ENCODE results near the gene ABCD1. TPM values are rescaled to one million over a fixed set of nuclear protein-coding genes. Genes with fewer than 3 reads are reported as not detected.

Gene ABCD1
- total RNA-seq, 1 donor from 2014 or later = 7.7 TPM

DNA sequence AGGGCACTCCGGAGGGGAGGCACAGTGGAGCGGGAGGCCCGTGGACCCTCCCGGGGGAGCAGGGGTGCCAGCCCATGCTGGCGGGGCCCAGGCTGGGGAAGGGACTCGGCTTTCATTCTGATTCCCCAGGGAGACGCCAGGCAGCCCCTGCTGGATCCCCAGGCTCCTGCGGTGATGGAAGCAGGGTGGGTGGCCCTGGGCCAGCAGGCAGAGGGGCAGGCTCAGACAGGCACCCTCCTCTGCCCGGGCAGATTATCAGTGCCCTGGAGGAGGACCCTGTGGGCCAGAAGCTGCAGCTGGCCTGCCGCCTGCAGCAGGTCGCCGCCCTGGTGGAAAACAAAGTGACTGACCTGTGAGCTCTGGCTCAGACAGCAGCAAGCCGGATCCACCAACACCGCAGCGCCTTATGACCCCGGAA is 54.0 kb downstream of the ABCD1 start:
- H3K9me3 Mint-ChIP-seq = no peaks in the 10 kb centered on the region
- H3K36me3 Mint-ChIP-seq (ENCODE audit: low read depth) = peaks cover 2% of the 10 kb centered on the region
- H3K27me3 Mint-ChIP-seq = peaks cover 6% of the 10 kb centered on the region
- no peaks in the 10 kb centered on the region for H3K4me1 Mint-ChIP-seq
- no peak overlapping the region for H3K4me3 Mint-ChIP-seq
- DNase-seq = no peak
- no peak overlapping the region for H3K27ac Mint-ChIP-seq
- intact Hi-C loops (cut with micrococcal nuclease) = no loop called here

DNA sequence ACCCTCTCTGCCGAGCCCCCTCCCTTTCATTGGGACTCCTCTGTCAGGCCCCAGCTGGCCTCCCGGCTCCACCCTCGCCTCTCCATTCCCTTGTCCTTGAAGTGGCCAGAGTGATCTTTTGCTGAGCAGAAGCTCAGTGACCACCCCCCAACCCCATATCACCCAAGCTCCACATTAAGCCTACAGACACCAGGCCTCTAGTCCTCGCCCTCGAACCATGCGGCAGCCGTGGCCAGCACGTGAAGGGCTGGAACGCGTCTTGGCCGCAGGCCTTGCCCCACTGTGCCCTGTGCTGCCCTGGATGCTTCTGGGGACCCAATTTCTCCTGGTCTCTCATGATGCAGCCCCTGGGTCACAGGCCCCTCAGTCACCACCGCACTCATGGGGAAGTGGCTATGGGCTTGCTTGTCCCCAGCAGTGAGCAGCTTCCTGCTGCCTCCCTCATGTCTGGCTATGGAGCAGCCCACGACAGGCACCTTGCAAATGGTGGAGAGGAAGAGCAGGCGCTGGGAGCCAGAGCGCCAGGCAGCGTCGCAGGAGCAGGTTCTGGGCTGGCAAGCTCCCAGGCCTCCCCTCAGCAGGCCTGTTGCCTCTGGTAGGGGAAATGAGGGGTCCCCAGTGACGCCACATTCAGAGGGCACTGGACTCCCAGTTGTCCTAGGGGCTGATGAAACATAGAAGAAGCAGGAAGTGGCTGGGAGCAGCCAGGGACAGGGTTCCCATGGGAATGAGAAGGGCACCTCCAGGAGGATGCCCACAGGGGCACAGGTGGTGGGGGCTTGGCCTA is 55.4 kb downstream of the ABCD1 start:
- intact Hi-C loops (cut with micrococcal nuclease) = no loop called here
- no peaks in the 10 kb centered on the region for H3K9me3 Mint-ChIP-seq
- peaks cover 2% of the 10 kb centered on the region for H3K36me3 Mint-ChIP-seq (ENCODE audit: low read depth)
- peaks cover 6% of the 10 kb centered on the region for H3K27me3 Mint-ChIP-seq
- no peak overlapping the region for H3K27ac Mint-ChIP-seq
- no peak for DNase-seq
- no peaks in the 10 kb centered on the region for H3K4me1 Mint-ChIP-seq
- H3K4me3 Mint-ChIP-seq = no peak overlapping the region

DNA sequence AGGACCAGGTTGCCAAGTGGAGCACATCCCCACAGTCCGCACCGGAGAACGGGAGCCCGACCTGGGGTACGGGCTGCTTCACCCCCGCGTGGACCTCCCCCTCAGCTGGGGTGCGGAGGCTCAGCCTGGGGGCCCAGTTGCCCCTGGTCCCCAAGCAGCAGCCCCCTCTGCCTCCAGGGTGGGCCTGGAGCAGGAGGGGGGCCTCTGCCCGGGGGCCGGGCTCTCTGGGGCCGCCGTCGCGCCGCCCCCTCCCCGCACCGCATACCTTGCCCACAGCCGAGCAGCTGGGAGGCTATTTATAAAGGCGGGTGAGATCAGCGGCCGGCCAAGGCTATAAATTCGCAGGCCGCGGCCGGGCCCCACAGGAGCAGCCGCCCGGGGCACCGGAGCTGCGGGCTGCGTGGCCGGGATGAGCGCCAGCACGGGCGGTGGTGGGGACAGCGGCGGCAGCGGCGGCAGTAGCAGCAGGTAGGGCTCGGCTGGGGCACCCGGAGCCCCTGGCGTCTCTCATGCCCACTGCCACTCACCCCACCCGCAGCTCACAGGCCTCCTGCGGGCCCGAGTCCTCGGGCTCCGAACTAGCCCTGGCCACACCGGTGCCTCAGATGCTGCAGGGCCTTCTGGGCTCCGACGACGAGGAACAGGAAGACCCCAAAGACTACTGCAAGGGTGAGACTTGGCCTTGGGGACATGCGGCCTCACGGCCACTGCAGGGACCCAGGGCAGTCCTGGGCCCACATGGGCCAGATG is 56.2 kb downstream of the ABCD1 start, which contains the start of gene SRPK3:
Gene SRPK3 (plus strand): TSS at position 364 of the 750 bp plus-strand sequence. CDS start 46 bp downstream, at position 410.
- peaks cover 6% of the 10 kb centered on the region for H3K27me3 Mint-ChIP-seq
- intact Hi-C loops (cut with micrococcal nuclease) = no loop called here
- no peak within 1 kb of the TSS for H3K4me3 Mint-ChIP-seq
- DNase-seq = no peak
- peaks cover 2% of the 10 kb centered on the region for H3K36me3 Mint-ChIP-seq (ENCODE audit: low read depth)
- H3K4me1 Mint-ChIP-seq = no peaks in the 10 kb centered on the region
- no peak within 1 kb of the TSS for H3K27ac Mint-ChIP-seq
- H3K9me3 Mint-ChIP-seq = no peaks in the 10 kb centered on the region

DNA sequence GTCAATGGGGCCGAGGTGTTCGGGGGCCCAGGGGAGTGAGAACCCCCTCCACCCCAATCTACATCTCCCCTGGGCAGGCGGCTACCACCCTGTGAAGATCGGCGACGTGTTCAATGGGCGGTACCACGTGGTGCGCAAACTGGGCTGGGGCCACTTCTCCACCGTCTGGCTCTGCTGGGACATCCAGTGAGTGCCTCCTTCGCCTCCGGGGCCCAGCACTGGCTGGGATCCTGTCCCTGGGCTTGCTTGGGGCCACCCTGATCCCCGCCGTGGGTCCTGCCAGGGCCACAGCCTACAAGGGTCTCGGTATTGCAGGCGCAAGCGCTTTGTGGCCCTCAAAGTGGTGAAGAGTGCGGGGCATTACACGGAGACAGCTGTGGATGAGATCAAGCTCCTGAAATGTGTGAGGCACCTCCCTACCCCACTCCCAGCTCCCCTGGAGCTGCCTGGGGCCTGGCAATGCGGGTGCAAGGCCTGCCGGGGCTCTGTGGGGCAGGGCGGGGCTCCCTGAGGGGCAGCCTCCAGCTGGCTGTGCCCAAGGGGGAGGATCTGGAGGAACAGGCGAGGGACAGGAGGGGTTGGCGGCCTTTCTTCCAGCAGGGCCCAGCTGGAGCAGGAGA is 56.9 kb downstream of the ABCD1 start:
- no peak overlapping the region for H3K27ac Mint-ChIP-seq
- H3K9me3 Mint-ChIP-seq = no peaks in the 10 kb centered on the region
- H3K36me3 Mint-ChIP-seq (ENCODE audit: low read depth) = peaks cover 6% of the 10 kb centered on the region
- DNase-seq = no peak
- no peaks in the 10 kb centered on the region for H3K4me1 Mint-ChIP-seq
- H3K27me3 Mint-ChIP-seq = peaks cover 6% of the 10 kb centered on the region
- intact Hi-C loops (cut with micrococcal nuclease) = no loop called here
- H3K4me3 Mint-ChIP-seq = no peak overlapping the region

DNA sequence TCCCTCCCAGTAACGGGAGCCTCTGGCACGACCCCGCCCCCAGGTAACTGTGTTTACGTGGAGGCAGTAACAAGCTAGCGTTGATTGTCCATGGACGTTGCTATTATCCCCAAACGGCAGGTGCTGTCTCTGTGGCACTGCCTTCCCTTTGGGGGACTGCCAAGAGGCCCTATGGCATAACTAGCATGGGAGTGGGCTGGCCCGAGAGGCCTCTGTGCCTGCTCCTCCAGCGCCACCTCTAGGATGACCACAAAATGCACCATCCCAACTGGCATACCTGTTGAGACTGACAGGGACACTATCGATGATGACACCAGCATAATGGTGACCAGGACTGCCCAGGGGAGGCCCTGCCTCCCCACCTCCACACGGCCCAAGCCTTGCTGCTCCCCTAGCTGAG is 57.7 kb downstream of the ABCD1 start:
- no peaks in the 10 kb centered on the region for H3K4me1 Mint-ChIP-seq
- no peak overlapping the region for H3K4me3 Mint-ChIP-seq
- no peak for DNase-seq
- H3K27ac Mint-ChIP-seq = no peak overlapping the region
- intact Hi-C loops (cut with micrococcal nuclease) = no loop called here
- H3K27me3 Mint-ChIP-seq = peaks cover 6% of the 10 kb centered on the region
- peaks cover 9% of the 10 kb centered on the region for H3K36me3 Mint-ChIP-seq (ENCODE audit: low read depth)
- no peaks in the 10 kb centered on the region for H3K9me3 Mint-ChIP-seq

DNA sequence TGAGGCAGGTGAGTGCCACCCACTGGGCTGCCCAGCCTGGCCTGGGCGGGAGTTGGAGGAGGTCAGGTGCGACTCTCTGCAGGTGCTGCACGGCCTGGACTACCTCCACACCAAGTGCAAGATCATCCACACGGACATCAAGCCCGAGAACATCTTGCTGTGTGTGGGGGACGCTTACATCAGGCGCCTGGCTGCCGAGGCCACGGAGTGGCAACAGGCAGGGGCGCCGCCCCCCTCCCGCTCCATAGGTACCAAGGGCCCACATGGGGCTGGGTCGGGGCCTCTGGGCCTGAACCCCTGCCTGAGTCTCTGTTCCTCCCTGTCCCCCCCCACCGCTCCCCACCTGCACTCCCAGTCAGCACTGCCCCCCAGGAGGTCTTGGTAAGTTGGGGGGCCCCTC is 58.2 kb downstream of the ABCD1 start:
- H3K4me1 Mint-ChIP-seq = no peaks in the 10 kb centered on the region
- H3K27ac Mint-ChIP-seq = no peak overlapping the region
- peaks cover 9% of the 10 kb centered on the region for H3K36me3 Mint-ChIP-seq (ENCODE audit: low read depth)
- DNase-seq = no peak
- H3K4me3 Mint-ChIP-seq = no peak overlapping the region
- H3K27me3 Mint-ChIP-seq = peaks cover 6% of the 10 kb centered on the region
- H3K9me3 Mint-ChIP-seq = no peaks in the 10 kb centered on the region
- intact Hi-C loops (cut with micrococcal nuclease) = no loop called here

DNA sequence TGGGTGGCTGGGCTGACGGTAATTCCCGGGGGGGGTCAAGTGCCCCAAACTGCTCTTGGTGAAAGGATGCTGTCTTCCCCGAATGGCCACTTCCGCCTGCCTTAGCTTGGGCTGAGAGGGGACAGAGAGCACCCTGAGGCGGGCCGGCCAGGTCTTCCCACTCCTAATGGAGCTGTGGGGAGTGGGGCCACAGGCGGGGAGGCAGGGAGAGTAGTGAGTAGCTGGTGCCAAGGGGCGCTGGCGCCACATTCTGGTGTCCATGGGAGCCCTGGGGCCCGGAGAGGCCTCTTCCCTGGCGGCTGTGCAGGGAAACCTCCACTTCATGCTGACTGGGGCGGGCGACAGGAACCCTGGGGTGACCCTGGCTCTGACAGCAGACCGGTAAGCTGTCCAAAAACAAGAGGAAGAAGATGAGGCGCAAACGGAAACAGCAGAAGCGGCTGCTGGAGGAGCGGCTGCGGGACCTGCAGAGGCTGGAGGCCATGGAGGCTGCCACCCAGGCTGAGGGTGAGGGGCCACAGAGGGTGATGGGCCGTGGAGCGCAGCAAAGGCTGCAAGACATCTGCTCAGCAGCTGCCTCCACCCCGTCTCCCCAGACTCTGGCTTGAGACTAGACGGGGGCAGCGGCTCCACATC is 58.8 kb downstream of the ABCD1 start:
- no peak for DNase-seq
- intact Hi-C loops (cut with micrococcal nuclease) = no loop called here
- Mint-ChIP-seq H3K4me1 (no peaks in the 10 kb centered on the region), H3K36me3 (ENCODE audit: low read depth) (peaks cover 9% of the 10 kb centered on the region), H3K27me3 (peaks cover 6% of the 10 kb centered on the region), H3K4me3 (no peak overlapping the region), H3K27ac (no peak overlapping the region), H3K9me3 (no peaks in the 10 kb centered on the region)

DNA sequence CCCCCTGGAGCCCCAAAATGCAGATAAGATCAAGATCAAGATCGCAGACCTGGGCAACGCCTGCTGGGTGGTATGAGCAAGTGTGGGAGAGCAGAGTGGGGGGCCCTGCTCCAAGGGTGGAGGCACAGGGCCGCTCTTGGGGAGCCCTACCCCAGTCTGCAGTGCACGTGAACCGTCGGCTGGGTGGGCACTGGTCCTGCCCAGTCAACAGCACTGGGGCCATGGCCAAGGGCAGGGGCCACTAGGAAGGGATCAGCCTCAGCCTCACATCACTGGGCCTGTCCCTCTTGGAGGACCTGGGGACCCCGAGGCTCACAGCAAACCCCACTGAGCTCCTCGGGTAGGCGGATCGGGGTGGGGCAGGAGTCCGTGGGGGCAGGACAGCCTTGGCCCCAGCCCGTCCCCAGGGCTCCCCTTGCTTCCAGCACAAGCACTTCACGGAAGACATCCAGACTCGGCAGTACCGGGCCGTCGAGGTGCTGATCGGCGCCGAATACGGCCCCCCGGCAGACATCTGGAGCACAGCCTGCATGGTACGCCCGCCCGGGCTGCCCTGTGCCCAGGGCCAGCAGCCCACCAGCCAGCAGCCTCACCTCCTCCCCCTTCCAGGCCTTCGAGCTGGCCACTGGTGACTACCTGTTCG is 59.8 kb downstream of the ABCD1 start:
- Mint-ChIP-seq H3K36me3 (ENCODE audit: low read depth) (peaks cover 15% of the 10 kb centered on the region), H3K27ac (no peak overlapping the region), H3K9me3 (no peaks in the 10 kb centered on the region), H3K4me1 (no peaks in the 10 kb centered on the region), H3K27me3 (peaks cover 6% of the 10 kb centered on the region), H3K4me3 (no peak overlapping the region)
- intact Hi-C loops (cut with micrococcal nuclease) = no loop called here
- no peak for DNase-seq

DNA sequence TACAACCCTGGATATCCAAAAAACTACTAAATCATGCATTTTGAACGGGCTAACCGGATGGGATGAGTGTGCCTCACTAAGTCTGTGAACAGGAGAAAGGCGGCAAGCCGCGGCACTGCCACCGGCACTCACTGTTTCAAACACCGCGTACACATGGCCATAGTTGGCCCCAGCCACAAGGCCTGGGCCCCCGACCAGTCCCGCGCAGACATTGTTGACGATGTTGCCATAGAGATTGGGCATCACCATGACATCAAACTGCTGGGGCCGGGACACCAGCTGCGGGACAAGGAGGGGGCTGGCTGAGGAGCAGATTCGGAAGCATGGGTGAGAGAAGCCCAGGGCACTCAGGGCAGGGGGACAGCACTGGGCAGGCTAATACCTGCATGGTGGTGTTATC is 62.0 kb downstream of the ABCD1 start:
- DNase-seq = no peak
- Mint-ChIP-seq H3K27me3 (no peaks in the 10 kb centered on the region), H3K36me3 (ENCODE audit: low read depth) (peaks cover 20% of the 10 kb centered on the region), H3K4me1 (no peaks in the 10 kb centered on the region), H3K9me3 (no peaks in the 10 kb centered on the region), H3K27ac (no peak overlapping the region), H3K4me3 (no peak overlapping the region)
- intact Hi-C loops (cut with micrococcal nuclease) = no loop called here

DNA sequence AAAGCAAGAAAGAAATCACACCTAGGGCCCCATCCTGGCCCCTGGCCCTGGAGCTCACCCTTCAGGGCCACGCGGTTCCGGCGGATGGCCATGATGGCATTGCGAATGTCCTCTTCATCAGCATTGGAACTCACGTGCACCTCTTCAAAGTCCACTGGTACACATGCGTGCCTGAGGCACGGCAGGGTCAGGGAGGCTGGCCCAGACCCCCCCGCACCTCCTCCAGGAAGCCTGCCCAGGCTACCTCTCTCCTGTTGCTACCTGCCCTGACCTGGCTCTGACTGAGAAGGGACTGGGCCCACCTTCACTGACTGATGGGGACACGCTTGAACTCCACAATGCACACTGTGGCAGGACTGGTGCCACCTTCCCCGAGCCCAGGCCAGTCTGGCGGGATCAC is 65.0 kb downstream of the ABCD1 start:
- H3K4me1 Mint-ChIP-seq = peaks cover 6% of the 10 kb centered on the region
- DNase-seq = no peak
- H3K27me3 Mint-ChIP-seq = no peaks in the 10 kb centered on the region
- no peak overlapping the region for H3K27ac Mint-ChIP-seq
- H3K4me3 Mint-ChIP-seq = no peak overlapping the region
- H3K9me3 Mint-ChIP-seq = no peaks in the 10 kb centered on the region
- intact Hi-C loops (cut with micrococcal nuclease) = no loop called here
- peaks cover 21% of the 10 kb centered on the region for H3K36me3 Mint-ChIP-seq (ENCODE audit: low read depth)

DNA sequence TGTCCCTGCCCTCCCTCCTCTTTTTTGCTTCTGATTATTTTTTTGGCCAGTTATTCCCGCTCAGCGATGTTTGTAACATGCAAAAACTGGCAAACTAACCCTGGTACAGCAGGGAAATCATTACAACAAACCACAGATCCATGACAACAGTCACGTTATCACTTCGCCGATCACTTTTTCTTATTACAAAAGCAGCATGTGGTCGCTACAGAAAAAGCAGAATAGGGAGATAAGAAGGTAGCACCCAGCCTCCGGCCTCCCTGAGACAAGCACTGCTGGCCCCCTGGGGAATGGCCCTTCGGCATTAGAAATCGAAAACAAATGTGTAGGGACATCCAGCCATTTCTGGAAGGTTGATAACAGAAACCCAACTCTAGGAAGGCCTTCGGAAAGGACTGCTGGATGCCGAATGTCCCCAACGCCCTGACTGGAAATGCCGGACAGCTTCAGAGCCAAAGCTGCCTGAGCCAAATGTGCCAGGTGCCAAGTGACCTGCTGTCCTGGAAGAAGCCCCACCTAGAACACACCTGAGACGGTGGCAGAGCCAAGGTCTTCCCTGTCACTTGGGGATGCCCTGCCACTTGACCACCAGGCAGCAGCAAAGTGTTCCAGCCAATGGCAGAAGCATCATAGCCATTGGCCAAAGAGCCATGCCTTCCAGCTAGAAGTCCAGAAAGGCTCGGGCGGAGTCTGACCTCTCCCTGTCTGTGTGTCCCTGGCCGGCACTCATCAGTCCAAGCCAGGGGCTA is 66.6 kb downstream of the ABCD1 start:
- no peak overlapping the region for H3K4me3 Mint-ChIP-seq
- H3K27ac Mint-ChIP-seq = no peak overlapping the region
- intact Hi-C loops (cut with micrococcal nuclease) = no loop called here
- DNase-seq = no peak
- no peaks in the 10 kb centered on the region for H3K27me3 Mint-ChIP-seq
- H3K4me1 Mint-ChIP-seq = peaks cover 9% of the 10 kb centered on the region
- H3K36me3 Mint-ChIP-seq (ENCODE audit: low read depth) = peaks cover 28% of the 10 kb centered on the region
- H3K9me3 Mint-ChIP-seq = no peaks in the 10 kb centered on the region

DNA sequence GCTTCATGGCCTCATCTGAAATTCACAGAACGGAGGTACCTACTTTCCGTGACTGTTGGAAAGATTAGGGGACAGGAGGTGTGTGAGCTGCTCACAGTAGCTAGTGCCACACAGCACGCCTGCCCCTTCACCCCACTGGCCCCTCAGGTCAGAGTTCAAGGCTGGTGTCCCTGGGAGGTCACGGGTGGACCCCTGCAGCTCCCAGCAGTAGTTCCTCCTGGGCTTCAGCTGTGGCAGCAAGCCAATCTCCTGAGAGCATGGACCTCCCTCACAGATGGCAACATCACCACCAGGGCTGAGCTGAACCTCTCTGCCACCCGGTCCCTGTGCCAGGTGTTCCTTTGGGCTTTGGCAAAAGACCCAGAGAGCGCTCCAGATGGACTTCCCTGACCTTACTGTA is 67.7 kb downstream of the ABCD1 start:
- no peak for DNase-seq
- intact Hi-C loops (cut with micrococcal nuclease) = no loop called here
- peaks cover 11% of the 10 kb centered on the region for H3K4me1 Mint-ChIP-seq
- no peaks in the 10 kb centered on the region for H3K9me3 Mint-ChIP-seq
- H3K36me3 Mint-ChIP-seq (ENCODE audit: low read depth) = peaks cover 25% of the 10 kb centered on the region
- no peak overlapping the region for H3K27ac Mint-ChIP-seq
- H3K4me3 Mint-ChIP-seq = peak overlapping the region; percentile 90
- H3K27me3 Mint-ChIP-seq = no peaks in the 10 kb centered on the region

DNA sequence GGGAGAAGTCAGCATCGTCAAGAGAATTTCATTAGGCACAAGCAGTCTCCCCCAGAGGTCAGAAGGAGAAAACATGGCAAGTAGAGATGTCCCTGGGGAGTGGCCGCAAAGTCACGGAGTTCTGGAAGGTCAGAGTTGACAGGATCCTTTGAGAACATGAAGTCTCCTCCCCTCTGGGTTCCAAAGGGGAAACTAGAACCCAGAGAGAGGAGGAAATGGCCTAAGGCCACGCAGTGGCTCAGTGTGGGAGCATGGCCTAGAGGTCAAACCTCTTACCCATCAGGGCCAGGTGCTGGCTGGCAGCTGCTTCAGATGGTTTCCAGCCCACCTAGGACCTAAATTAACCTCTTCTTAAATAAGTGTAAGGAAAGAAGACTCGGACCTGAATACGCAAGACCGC is 68.6 kb downstream of the ABCD1 start:
- intact Hi-C loops (cut with micrococcal nuclease) = no loop called here
- DNase-seq = no peak
- H3K4me1 Mint-ChIP-seq = peaks cover 11% of the 10 kb centered on the region
- H3K4me3 Mint-ChIP-seq = peak overlapping the region; percentile 90
- H3K27ac Mint-ChIP-seq = peak overlapping the region; percentile 83
- peaks cover 30% of the 10 kb centered on the region for H3K36me3 Mint-ChIP-seq (ENCODE audit: low read depth)
- H3K9me3 Mint-ChIP-seq = no peaks in the 10 kb centered on the region
- H3K27me3 Mint-ChIP-seq = no peaks in the 10 kb centered on the region

Measured in activated CD4-positive, alpha-beta T cell treated with anti-CD3 and anti-CD28 coated beads, Interleukin-2, amount 10 ng/mL, durations not matched to agents 24 days and 14 days (primary cell).